ENCODE results near the gene URB1.

DNA sequence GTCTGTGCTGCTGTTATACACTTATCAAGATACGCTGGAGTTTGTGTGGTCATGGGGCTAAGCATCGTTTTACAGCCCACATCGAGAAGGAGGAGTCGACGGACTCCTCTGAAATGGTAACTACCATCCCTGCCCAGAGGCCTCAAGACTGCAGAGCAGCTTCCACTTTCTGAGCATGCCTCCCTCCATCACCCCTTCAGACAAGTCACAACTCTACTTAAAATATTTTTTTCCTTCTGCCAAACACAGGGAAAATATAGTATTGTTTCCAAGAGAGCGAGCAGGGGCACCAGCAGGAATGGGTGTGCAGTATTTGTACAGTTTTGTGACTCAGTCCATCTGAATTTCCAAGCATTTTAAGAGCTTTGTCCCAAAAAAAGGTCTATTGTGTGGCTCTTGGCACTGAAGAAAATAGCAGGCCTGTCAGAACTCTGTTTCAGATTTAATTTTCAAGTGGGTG is 33.8 kb upstream of the URB1 start:
- no peak for TF ChIP-seq MAX (IDR thresholded peaks at IDR 0.05)
- TF ChIP-seq, protein P1, sequence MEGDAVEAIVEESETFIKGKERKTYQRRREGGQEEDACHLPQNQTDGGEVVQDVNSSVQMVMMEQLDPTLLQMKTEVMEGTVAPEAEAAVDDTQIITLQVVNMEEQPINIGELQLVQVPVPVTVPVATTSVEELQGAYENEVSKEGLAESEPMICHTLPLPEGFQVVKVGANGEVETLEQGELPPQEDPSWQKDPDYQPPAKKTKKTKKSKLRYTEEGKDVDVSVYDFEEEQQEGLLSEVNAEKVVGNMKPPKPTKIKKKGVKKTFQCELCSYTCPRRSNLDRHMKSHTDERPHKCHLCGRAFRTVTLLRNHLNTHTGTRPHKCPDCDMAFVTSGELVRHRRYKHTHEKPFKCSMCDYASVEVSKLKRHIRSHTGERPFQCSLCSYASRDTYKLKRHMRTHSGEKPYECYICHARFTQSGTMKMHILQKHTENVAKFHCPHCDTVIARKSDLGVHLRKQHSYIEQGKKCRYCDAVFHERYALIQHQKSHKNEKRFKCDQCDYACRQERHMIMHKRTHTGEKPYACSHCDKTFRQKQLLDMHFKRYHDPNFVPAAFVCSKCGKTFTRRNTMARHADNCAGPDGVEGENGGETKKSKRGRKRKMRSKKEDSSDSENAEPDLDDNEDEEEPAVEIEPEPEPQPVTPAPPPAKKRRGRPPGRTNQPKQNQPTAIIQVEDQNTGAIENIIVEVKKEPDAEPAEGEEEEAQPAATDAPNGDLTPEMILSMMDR (IDR thresholded peaks at IDR 0.05), result no peak
- TF ChIP-seq POLR2A (IDR thresholded peaks at IDR 0.05; ENCODE audit: low read length), result no peak
- no peak for TF ChIP-seq RNF2 (IDR thresholded peaks at IDR 0.05; ENCODE audit: borderline replicate concordance, low read depth)
- TF ChIP-seq SMC3 (IDR thresholded peaks at IDR 0.05), result no peak
- TF ChIP-seq CHD4 (IDR thresholded peaks at IDR 0.05; ENCODE audit: borderline replicate concordance), result no peak
- no peak for TF ChIP-seq SREBF2 (IDR thresholded peaks at IDR 0.05)
- TF ChIP-seq, protein P2, sequence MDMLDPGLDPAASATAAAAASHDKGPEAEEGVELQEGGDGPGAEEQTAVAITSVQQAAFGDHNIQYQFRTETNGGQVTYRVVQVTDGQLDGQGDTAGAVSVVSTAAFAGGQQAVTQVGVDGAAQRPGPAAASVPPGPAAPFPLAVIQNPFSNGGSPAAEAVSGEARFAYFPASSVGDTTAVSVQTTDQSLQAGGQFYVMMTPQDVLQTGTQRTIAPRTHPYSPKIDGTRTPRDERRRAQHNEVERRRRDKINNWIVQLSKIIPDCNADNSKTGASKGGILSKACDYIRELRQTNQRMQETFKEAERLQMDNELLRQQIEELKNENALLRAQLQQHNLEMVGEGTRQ (IDR thresholded peaks at IDR 0.05), result no peak
- no peak for TF ChIP-seq MYC (IDR thresholded peaks at IDR 0.05; ENCODE audit: borderline replicate concordance, low read length)

Measured in A549 (cell line).